ENCODE data around the gene GCNT2. TPM values are rescaled to one million over a fixed set of nuclear protein-coding genes. Genes with fewer than 3 reads are reported as not detected.
"Not testable (repeated sequence)": the region's sequence is repeated elsewhere in the genome, so short reads cannot be mapped to it uniquely, and the experiment has no call there.

The GCNT2 gene
- total RNA-seq, 1 donor from 2014 or later: 21.2 TPM

GRCh38 chr6:10579803-10580202 is 58.7 kb downstream of the GCNT2 start:
- Mint-ChIP-seq H3K36me3 (peaks cover 4% of the 10 kb centered on the region), H3K27ac (no peak overlapping the region), H3K27me3 (peaks cover 3% of the 10 kb centered on the region), H3K4me1 (ENCODE audit: unreplicated experiment) (peaks cover 36% of the 10 kb centered on the region), H3K4me3 (no peak overlapping the region), H3K9me3 (no peaks in the 10 kb centered on the region)
- no peak for TF ChIP-seq CTCF (conservative IDR thresholded peaks at IDR 0.05)
- no peak for DNase-seq (ENCODE audit: extremely low spot score, unreplicated experiment)

- no peak for DNase-seq (ENCODE audit: extremely low spot score, unreplicated experiment)
- Mint-ChIP-seq H3K4me3 (peak overlapping the region; percentile 10), H3K36me3 (peaks cover 4% of the 10 kb centered on the region), H3K9me3 (no peaks in the 10 kb centered on the region), H3K27ac (peak overlapping the region; percentile 90), H3K27me3 (peaks cover 9% of the 10 kb centered on the region), H3K4me1 (ENCODE audit: unreplicated experiment) (peaks cover 43% of the 10 kb centered on the region)
- no peak for TF ChIP-seq CTCF (conservative IDR thresholded peaks at IDR 0.05)
Measured at GRCh38 chr6:10580570-10580969, 59.4 kb downstream of the GCNT2 start.

GRCh38 chr6:10581402-10581801 is 60.3 kb downstream of the GCNT2 start:
- Mint-ChIP-seq H3K4me1 (ENCODE audit: unreplicated experiment) (peaks cover 51% of the 10 kb centered on the region), H3K27me3 (peaks cover 18% of the 10 kb centered on the region), H3K27ac (peak overlapping the region; percentile 80), H3K4me3 (peak overlapping the region; percentile 32)
- H3K9me3 Mint-ChIP-seq; DNase-seq (ENCODE audit: extremely low spot score, unreplicated experiment); H3K36me3 Mint-ChIP-seq: not testable (repeated sequence)

GRCh38 chr6:10582774-10583508 is 61.8 kb downstream of the GCNT2 start:
- Mint-ChIP-seq H3K27ac (peak overlapping the region; percentile 73), H3K4me1 (ENCODE audit: unreplicated experiment) (peaks cover 51% of the 10 kb centered on the region)
- no peak for TF ChIP-seq CTCF (conservative IDR thresholded peaks at IDR 0.05)

GRCh38 chr6:10583509-10583901 is 62.4 kb downstream of the GCNT2 start:
- no peaks in the 10 kb centered on the region for H3K9me3 Mint-ChIP-seq
- H3K27ac Mint-ChIP-seq: peak overlapping the region; percentile 73
- no peaks in the 10 kb centered on the region for H3K36me3 Mint-ChIP-seq
- TF ChIP-seq CTCF (conservative IDR thresholded peaks at IDR 0.05): no peak
- H3K4me3 Mint-ChIP-seq: peak overlapping the region; percentile 14
- H3K4me1 Mint-ChIP-seq (ENCODE audit: unreplicated experiment): peaks cover 51% of the 10 kb centered on the region
- no peak for DNase-seq (ENCODE audit: extremely low spot score, unreplicated experiment)
- H3K27me3 Mint-ChIP-seq: peaks cover 18% of the 10 kb centered on the region

More at GRCh38 chr6:10582774-10583508, 61.8 kb downstream of the GCNT2 start:
- Mint-ChIP-seq H3K4me3 (peak overlapping the region; percentile 14), H3K27me3 (peaks cover 18% of the 10 kb centered on the region), H3K9me3 (no peaks in the 10 kb centered on the region), H3K36me3 (no peaks in the 10 kb centered on the region)
- DNase-seq (ENCODE audit: extremely low spot score, unreplicated experiment): no peak

- H3K27ac Mint-ChIP-seq: peak overlapping the region; percentile 73
- peaks cover 18% of the 10 kb centered on the region for H3K27me3 Mint-ChIP-seq
- no peaks in the 10 kb centered on the region for H3K9me3 Mint-ChIP-seq
- no peak for DNase-seq (ENCODE audit: extremely low spot score, unreplicated experiment)
- TF ChIP-seq CTCF (conservative IDR thresholded peaks at IDR 0.05): no peak
- H3K36me3 Mint-ChIP-seq: no peaks in the 10 kb centered on the region
- peaks cover 51% of the 10 kb centered on the region for H3K4me1 Mint-ChIP-seq (ENCODE audit: unreplicated experiment)
- peak overlapping the region; percentile 14 for H3K4me3 Mint-ChIP-seq
Measured at GRCh38 chr6:10584607-10585006, 63.5 kb downstream of the GCNT2 start.

Measured in type B pancreatic cell (in vitro differentiated cells).